ENCODE data around the gene NCOA7.
"Not testable (repeated sequence)": the region's sequence is repeated elsewhere in the genome, so short reads cannot be mapped to it uniquely, and the experiment has no call there.

The NCOA7 gene

GRCh38 chr6:125791151-125791819 lies 525 bp downstream of the NCOA7 start:
- DNase-seq (ENCODE audit: low read depth), result no peak

- DNase-seq (ENCODE audit: low read depth), result no peak
These were observed 1.0 kb downstream of the NCOA7 start for GRCh38 chr6:125791820-125792165.

- DNase-seq (ENCODE audit: low read depth), result no peak
These were observed 1.4 kb downstream of the NCOA7 start for GRCh38 chr6:125792172-125792571.

GRCh38 chr6:125792680-125793079 lies 1.9 kb downstream of the NCOA7 start:
- peak; percentile 51 for DNase-seq (ENCODE audit: low read depth)

- DNase-seq (ENCODE audit: low read depth), result no peak
These were observed 2.5 kb downstream of the NCOA7 start for GRCh38 chr6:125793280-125793679.

GRCh38 chr6:125793863-125794262 lies 3.1 kb downstream of the NCOA7 start:
- DNase-seq (ENCODE audit: low read depth), result no peak

- DNase-seq (ENCODE audit: low read depth), result no peak
These were observed 3.8 kb downstream of the NCOA7 start for GRCh38 chr6:125794342-125795137.

- no peak for DNase-seq (ENCODE audit: low read depth)
These were observed 4.5 kb downstream of the NCOA7 start for GRCh38 chr6:125795301-125795700.

GRCh38 chr6:125797120-125797885 lies 6.5 kb downstream of the NCOA7 start:
- no peak for DNase-seq (ENCODE audit: low read depth)

GRCh38 chr6:125797886-125798444 lies 7.2 kb downstream of the NCOA7 start:
- DNase-seq (ENCODE audit: low read depth), result no peak

- DNase-seq (ENCODE audit: low read depth), result no peak
These were observed 8.2 kb downstream of the NCOA7 start for GRCh38 chr6:125798734-125799508.

GRCh38 chr6:125802383-125802782 lies 11.6 kb downstream of the NCOA7 start:
- DNase-seq (ENCODE audit: low read depth), result no peak

- no peak for DNase-seq (ENCODE audit: low read depth)
These were observed 12.2 kb downstream of the NCOA7 start for GRCh38 chr6:125802943-125803377.

GRCh38 chr6:125804264-125804663 lies 13.5 kb downstream of the NCOA7 start:
- no peak for DNase-seq (ENCODE audit: low read depth)

- DNase-seq (ENCODE audit: low read depth), result not testable (repeated sequence)
These were observed 14.2 kb downstream of the NCOA7 start for GRCh38 chr6:125804866-125805425.

GRCh38 chr6:125806813-125807212 lies 16.1 kb downstream of the NCOA7 start:
- no peak for DNase-seq (ENCODE audit: low read depth)

GRCh38 chr6:125807293-125807692 lies 16.5 kb downstream of the NCOA7 start:
- no peak for DNase-seq (ENCODE audit: low read depth)

- no peak for DNase-seq (ENCODE audit: low read depth)
These were observed 17.3 kb downstream of the NCOA7 start for GRCh38 chr6:125808060-125808459.

- DNase-seq (ENCODE audit: low read depth), result no peak
These were observed 17.8 kb downstream of the NCOA7 start for GRCh38 chr6:125808591-125808990.

GRCh38 chr6:125809570-125810170 lies 18.9 kb downstream of the NCOA7 start:
- DNase-seq (ENCODE audit: low read depth), result no peak

- DNase-seq (ENCODE audit: low read depth), result no peak
These were observed 19.7 kb downstream of the NCOA7 start for GRCh38 chr6:125810445-125810844.
